Central memory CD8-positive, alpha-beta T cell (primary cell): ENCODE measurements around the gene OXNAD1.
A peak's percentile ranks its signal among the peaks of the same experiment; 100 is the strongest.

Experiments used
- ATAC-seq: fragments of 150-1000 bp; cut with Tn5 transposase; replicated peaks from 2 replicates; pipeline ENCODE4 v1.10.0; 2022; ENCODE audit warnings: mild to moderate bottlenecking, moderate FRiP score, moderate number of reproducible peaks; ENCODE audit not compliant: poor library complexity, severe bottlenecking; ENCODE audit errors: extremely low read depth
- DNase-seq, 2 donors: peaks; one replicate each; pipeline ENCODE4 v3.0.0; 2021; ENCODE audit warnings: low spot score in 2 of 2
- H3K27ac Mint-ChIP-seq: one replicate; pipeline ENCODE4 v1.8.0; 2022; ENCODE audit warnings: low read depth, mild to moderate bottlenecking, moderate library complexity, mixed read lengths
- H3K27me3 Mint-ChIP-seq: one replicate; pipeline ENCODE4 v1.8.0; 2022; ENCODE audit warnings: mixed read lengths
- H3K36me3 Mint-ChIP-seq: one replicate; pipeline ENCODE4 v1.8.0; 2022; ENCODE audit warnings: mild to moderate bottlenecking, moderate library complexity, mixed read lengths; ENCODE audit not compliant: insufficient read depth
- H3K4me1 Mint-ChIP-seq: one replicate; pipeline ENCODE4 v1.8.0; 2022; ENCODE audit warnings: mixed read lengths
- H3K4me3 Mint-ChIP-seq: one replicate; pipeline ENCODE4 v1.8.0; 2022; ENCODE audit warnings: mild to moderate bottlenecking, moderate library complexity, mixed read lengths
- H3K9me3 Mint-ChIP-seq: one replicate; pipeline ENCODE4 v1.8.0; 2022; ENCODE audit warnings: mixed read lengths

Gene OXNAD1

GRCh38 chr3:16318176-16318575 lies 53.2 kb downstream of the OXNAD1 start:
- no peak for ATAC-seq
- Mint-ChIP-seq H3K27ac (no peak overlapping the region), H3K36me3 (peaks cover 56% of the 10 kb centered on the region), H3K4me3 (no peak overlapping the region), H3K27me3 (no peaks in the 10 kb centered on the region), H3K4me1 (peaks cover 61% of the 10 kb centered on the region), H3K9me3 (no peaks in the 10 kb centered on the region)
- DNase-seq = no peak

GRCh38 chr3:16319307-16319706 lies 54.3 kb downstream of the OXNAD1 start:
- peak; percentile 97 for ATAC-seq
- peak; percentile 62 to 71 for DNase-seq
- no peaks in the 10 kb centered on the region for H3K27me3 Mint-ChIP-seq
- H3K27ac Mint-ChIP-seq = peak overlapping the region; percentile 55
- H3K4me1 Mint-ChIP-seq = peaks cover 52% of the 10 kb centered on the region
- no peaks in the 10 kb centered on the region for H3K9me3 Mint-ChIP-seq
- peaks cover 54% of the 10 kb centered on the region for H3K36me3 Mint-ChIP-seq
- H3K4me3 Mint-ChIP-seq = no peak overlapping the region

GRCh38 chr3:16319723-16320122 lies 54.7 kb downstream of the OXNAD1 start:
- Mint-ChIP-seq H3K27ac (peak overlapping the region; percentile 55), H3K27me3 (no peaks in the 10 kb centered on the region), H3K4me3 (no peak overlapping the region), H3K36me3 (peaks cover 55% of the 10 kb centered on the region), H3K4me1 (peaks cover 52% of the 10 kb centered on the region), H3K9me3 (no peaks in the 10 kb centered on the region)
- ATAC-seq (no peak), DNase-seq (no peak)

- H3K36me3 Mint-ChIP-seq = peaks cover 60% of the 10 kb centered on the region
- H3K27ac Mint-ChIP-seq = peak overlapping the region; percentile 72
- H3K4me1 Mint-ChIP-seq = peaks cover 49% of the 10 kb centered on the region
- H3K27me3 Mint-ChIP-seq = no peaks in the 10 kb centered on the region
- H3K4me3 Mint-ChIP-seq = no peak overlapping the region
- H3K9me3 Mint-ChIP-seq = no peaks in the 10 kb centered on the region
- ATAC-seq (no peak), DNase-seq (no peak)
Measured at GRCh38 chr3:16320711-16321110, 55.7 kb downstream of the OXNAD1 start.

- no peaks in the 10 kb centered on the region for H3K27me3 Mint-ChIP-seq
- DNase-seq (no peak), ATAC-seq (no peak)
- peaks cover 34% of the 10 kb centered on the region for H3K4me1 Mint-ChIP-seq
- H3K4me3 Mint-ChIP-seq = no peak overlapping the region
- no peaks in the 10 kb centered on the region for H3K9me3 Mint-ChIP-seq
- peak overlapping the region; percentile 21 for H3K27ac Mint-ChIP-seq
- H3K36me3 Mint-ChIP-seq = peaks cover 59% of the 10 kb centered on the region
Measured at GRCh38 chr3:16322189-16322588, 57.2 kb downstream of the OXNAD1 start.

- peaks cover 54% of the 10 kb centered on the region for H3K36me3 Mint-ChIP-seq
- H3K27ac Mint-ChIP-seq = no peak overlapping the region
- no peaks in the 10 kb centered on the region for H3K9me3 Mint-ChIP-seq
- H3K4me1 Mint-ChIP-seq = peaks cover 28% of the 10 kb centered on the region
- ATAC-seq (no peak), DNase-seq (no peak)
- no peak overlapping the region for H3K4me3 Mint-ChIP-seq
- H3K27me3 Mint-ChIP-seq = no peaks in the 10 kb centered on the region
Measured at GRCh38 chr3:16323737-16324136, 58.7 kb downstream of the OXNAD1 start.

- Mint-ChIP-seq H3K9me3 (no peaks in the 10 kb centered on the region), H3K4me1 (peaks cover 11% of the 10 kb centered on the region), H3K36me3 (peaks cover 47% of the 10 kb centered on the region), H3K4me3 (no peak overlapping the region), H3K27ac (no peak overlapping the region), H3K27me3 (no peaks in the 10 kb centered on the region)
- DNase-seq (no peak), ATAC-seq (no peak)
Measured at GRCh38 chr3:16325850-16326249, 60.8 kb downstream of the OXNAD1 start.

- peaks cover 48% of the 10 kb centered on the region for H3K36me3 Mint-ChIP-seq
- H3K9me3 Mint-ChIP-seq = peaks cover 5% of the 10 kb centered on the region
- ATAC-seq (no peak), DNase-seq (no peak)
- H3K4me3 Mint-ChIP-seq = no peak overlapping the region
- H3K27me3 Mint-ChIP-seq = no peaks in the 10 kb centered on the region
- peak overlapping the region; percentile 46 for H3K27ac Mint-ChIP-seq
- peaks cover 5% of the 10 kb centered on the region for H3K4me1 Mint-ChIP-seq
Measured at GRCh38 chr3:16326724-16327349, 61.8 kb downstream of the OXNAD1 start.

- Mint-ChIP-seq H3K4me3 (no peak overlapping the region), H3K36me3 (peaks cover 44% of the 10 kb centered on the region), H3K27me3 (no peaks in the 10 kb centered on the region), H3K9me3 (peaks cover 10% of the 10 kb centered on the region), H3K27ac (no peak overlapping the region), H3K4me1 (peaks cover 11% of the 10 kb centered on the region)
- DNase-seq = no peak
- no peak for ATAC-seq
Measured at GRCh38 chr3:16328124-16328523, 63.1 kb downstream of the OXNAD1 start.

- Mint-ChIP-seq H3K9me3 (peaks cover 10% of the 10 kb centered on the region), H3K4me1 (peaks cover 13% of the 10 kb centered on the region), H3K27me3 (no peaks in the 10 kb centered on the region), H3K36me3 (peaks cover 40% of the 10 kb centered on the region), H3K27ac (peak overlapping the region; percentile 56), H3K4me3 (no peak overlapping the region)
- DNase-seq = no peak
- ATAC-seq = no peak
Measured at GRCh38 chr3:16329036-16329825, 64.2 kb downstream of the OXNAD1 start.

GRCh38 chr3:16329826-16330129 lies 64.8 kb downstream of the OXNAD1 start:
- DNase-seq (no peak), ATAC-seq (no peak)
- no peaks in the 10 kb centered on the region for H3K27me3 Mint-ChIP-seq
- H3K4me3 Mint-ChIP-seq = no peak overlapping the region
- H3K27ac Mint-ChIP-seq = no peak overlapping the region
- peaks cover 43% of the 10 kb centered on the region for H3K36me3 Mint-ChIP-seq
- peaks cover 10% of the 10 kb centered on the region for H3K9me3 Mint-ChIP-seq
- peaks cover 18% of the 10 kb centered on the region for H3K4me1 Mint-ChIP-seq

GRCh38 chr3:16330351-16330750 lies 65.3 kb downstream of the OXNAD1 start:
- DNase-seq = no peak
- H3K27me3 Mint-ChIP-seq = no peaks in the 10 kb centered on the region
- peaks cover 10% of the 10 kb centered on the region for H3K9me3 Mint-ChIP-seq
- peaks cover 20% of the 10 kb centered on the region for H3K4me1 Mint-ChIP-seq
- peaks cover 39% of the 10 kb centered on the region for H3K36me3 Mint-ChIP-seq
- no peak for ATAC-seq
- H3K4me3 Mint-ChIP-seq = no peak overlapping the region
- H3K27ac Mint-ChIP-seq = peak overlapping the region; percentile 61

- Mint-ChIP-seq H3K4me1 (peaks cover 20% of the 10 kb centered on the region), H3K9me3 (peaks cover 10% of the 10 kb centered on the region), H3K4me3 (no peak overlapping the region), H3K27ac (no peak overlapping the region), H3K36me3 (peaks cover 37% of the 10 kb centered on the region), H3K27me3 (no peaks in the 10 kb centered on the region)
- ATAC-seq = no peak
- no peak for DNase-seq
Measured at GRCh38 chr3:16331319-16331883, 66.4 kb downstream of the OXNAD1 start.
